ENCODE data around the gene DPP3.
A peak's percentile ranks its signal among the peaks of the same experiment; 100 is the strongest.

DPP3 gene

GRCh38 chr11:66473608-66474515 lies 6.4 kb upstream of the DPP3 start:
- no peak for TF ChIP-seq GATA3 (IDR thresholded peaks at IDR 0.05; ENCODE audit: low read depth, low read length)
- TF ChIP-seq GATA2 (IDR thresholded peaks at IDR 0.05; ENCODE audit: low read depth, low read length): no peak

GRCh38 chr11:66475349-66476172 lies 4.7 kb upstream of the DPP3 start:
- TF ChIP-seq GATA3 (IDR thresholded peaks at IDR 0.05; ENCODE audit: low read depth, low read length): no peak
- no peak for TF ChIP-seq GATA2 (IDR thresholded peaks at IDR 0.05; ENCODE audit: low read depth, low read length)

GRCh38 chr11:66476173-66476840 lies 3.9 kb upstream of the DPP3 start:
- TF ChIP-seq GATA3 (IDR thresholded peaks at IDR 0.05; ENCODE audit: low read depth, low read length) (no peak), GATA2 (IDR thresholded peaks at IDR 0.05; ENCODE audit: low read depth, low read length) (no peak)

GRCh38 chr11:66476841-66477251 lies 3.4 kb upstream of the DPP3 start:
- TF ChIP-seq GATA2 (IDR thresholded peaks at IDR 0.05; ENCODE audit: low read depth, low read length) (no peak), GATA3 (IDR thresholded peaks at IDR 0.05; ENCODE audit: low read depth, low read length) (no peak)

GRCh38 chr11:66477263-66478201 lies 2.7 kb upstream of the DPP3 start:
- no peak for TF ChIP-seq GATA2 (IDR thresholded peaks at IDR 0.05; ENCODE audit: low read depth, low read length)
- TF ChIP-seq GATA3 (IDR thresholded peaks at IDR 0.05; ENCODE audit: low read depth, low read length): no peak

- TF ChIP-seq GATA2 (IDR thresholded peaks at IDR 0.05; ENCODE audit: low read depth, low read length): peak; percentile 16; the same call in 1 of the 2 replicates
- no peak for TF ChIP-seq GATA3 (IDR thresholded peaks at IDR 0.05; ENCODE audit: low read depth, low read length)
Measured at GRCh38 chr11:66478729-66479393, 1.4 kb upstream of the DPP3 start.

GRCh38 chr11:66479394-66480116 lies 679 bp upstream of the DPP3 start:
- TF ChIP-seq GATA2 (IDR thresholded peaks at IDR 0.05; ENCODE audit: low read depth, low read length) (no peak), GATA3 (IDR thresholded peaks at IDR 0.05; ENCODE audit: low read depth, low read length) (no peak)

- no peak for TF ChIP-seq GATA2 (IDR thresholded peaks at IDR 0.05; ENCODE audit: low read depth, low read length)
- TF ChIP-seq GATA3 (IDR thresholded peaks at IDR 0.05; ENCODE audit: low read depth, low read length): no peak
Measured at GRCh38 chr11:66484806-66485380, 4.7 kb downstream of the DPP3 start.

GRCh38 chr11:66488957-66489356 lies 8.7 kb downstream of the DPP3 start:
- TF ChIP-seq GATA3 (IDR thresholded peaks at IDR 0.05; ENCODE audit: low read depth, low read length) (no peak), GATA2 (IDR thresholded peaks at IDR 0.05; ENCODE audit: low read depth, low read length) (no peak)

GRCh38 chr11:66489636-66490035 lies 9.4 kb downstream of the DPP3 start:
- no peak for TF ChIP-seq GATA2 (IDR thresholded peaks at IDR 0.05; ENCODE audit: low read depth, low read length)
- no peak for TF ChIP-seq GATA3 (IDR thresholded peaks at IDR 0.05; ENCODE audit: low read depth, low read length)

GRCh38 chr11:66491315-66491935 lies 11.2 kb downstream of the DPP3 start:
- TF ChIP-seq GATA2 (IDR thresholded peaks at IDR 0.05; ENCODE audit: low read depth, low read length) (no peak), GATA3 (IDR thresholded peaks at IDR 0.05; ENCODE audit: low read depth, low read length) (no peak)

Measured in SH-SY5Y (cell line).